ENCODE data around the gene VPS33A.

The VPS33A gene

DNA sequence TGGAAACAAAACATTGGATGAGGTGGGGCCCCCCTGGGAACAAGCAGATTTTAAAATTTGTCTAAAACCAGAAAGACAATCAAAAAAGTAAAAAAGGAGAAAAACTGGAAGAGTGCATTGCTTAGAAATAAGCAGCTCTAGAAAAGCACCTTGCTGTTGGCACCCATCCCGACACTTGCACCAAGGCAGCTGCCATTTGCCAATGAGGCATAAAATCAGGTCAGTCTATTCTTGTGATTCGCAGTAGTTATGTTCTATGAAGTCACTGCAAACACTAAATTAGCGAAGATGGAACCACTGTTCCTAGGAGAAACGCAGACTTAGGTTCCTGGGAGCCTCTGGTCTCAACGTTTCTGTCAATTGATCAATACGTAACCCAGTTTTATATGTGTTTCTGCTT is 16.2 kb downstream of the VPS33A start:
- DNase-seq: no peak

DNA sequence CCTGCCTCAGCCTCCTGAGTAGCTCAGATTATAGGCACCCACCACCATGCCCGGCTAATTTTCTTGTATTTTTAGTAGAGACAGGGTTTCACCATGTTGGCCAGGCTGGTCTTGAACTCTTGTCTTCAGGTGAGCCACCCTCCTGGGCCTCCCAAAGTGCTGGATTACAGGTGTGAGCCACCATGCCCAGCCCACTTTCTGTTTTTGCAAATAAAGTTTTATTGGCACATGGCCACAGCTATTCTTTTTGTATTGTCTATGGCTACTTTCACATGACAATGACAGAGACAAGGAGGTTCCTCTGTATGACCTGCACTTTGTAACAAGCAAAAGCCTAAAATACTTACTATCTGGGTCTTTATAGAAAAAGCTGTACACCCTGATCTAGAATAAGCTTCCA is 20.7 kb downstream of the VPS33A start:
- no peak for DNase-seq

DNA sequence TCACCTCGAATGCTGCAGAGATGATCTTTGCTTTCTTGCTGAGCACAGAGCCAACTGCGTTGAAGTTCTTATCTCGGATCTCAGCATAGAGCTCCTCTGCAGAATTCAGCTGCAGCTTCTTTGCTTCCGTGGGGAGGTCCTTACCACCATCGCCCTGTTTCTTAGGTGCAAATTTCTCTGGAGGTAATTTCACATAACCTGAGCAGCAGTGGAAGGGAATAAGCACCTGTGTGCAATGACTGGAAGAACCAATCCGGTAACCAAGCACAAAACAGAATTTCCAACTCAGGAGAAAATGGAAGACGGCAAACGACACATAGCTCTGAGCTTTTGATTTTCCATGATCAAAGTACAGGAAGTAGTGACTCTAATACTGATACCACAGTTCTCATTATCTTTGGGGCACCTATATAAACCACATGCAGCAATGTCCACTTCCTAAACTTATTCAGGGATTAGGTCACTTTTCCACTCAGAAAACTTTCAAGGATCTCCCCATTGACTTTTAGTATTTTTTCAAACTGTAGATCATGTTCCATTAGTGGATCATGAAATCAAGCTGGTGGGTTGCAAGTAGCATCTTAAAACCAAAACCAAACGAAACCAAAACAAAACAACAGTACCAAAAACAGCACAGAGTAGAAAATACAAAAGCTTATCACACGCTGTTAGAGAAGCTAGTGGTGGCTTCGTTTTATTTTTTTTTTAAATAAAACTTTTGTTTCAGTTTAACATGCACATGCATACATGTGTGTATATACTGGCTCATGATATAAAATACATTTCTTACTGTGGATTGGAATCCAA is 21.5 kb downstream of the VPS33A start:
- DNase-seq: no peak

DNA sequence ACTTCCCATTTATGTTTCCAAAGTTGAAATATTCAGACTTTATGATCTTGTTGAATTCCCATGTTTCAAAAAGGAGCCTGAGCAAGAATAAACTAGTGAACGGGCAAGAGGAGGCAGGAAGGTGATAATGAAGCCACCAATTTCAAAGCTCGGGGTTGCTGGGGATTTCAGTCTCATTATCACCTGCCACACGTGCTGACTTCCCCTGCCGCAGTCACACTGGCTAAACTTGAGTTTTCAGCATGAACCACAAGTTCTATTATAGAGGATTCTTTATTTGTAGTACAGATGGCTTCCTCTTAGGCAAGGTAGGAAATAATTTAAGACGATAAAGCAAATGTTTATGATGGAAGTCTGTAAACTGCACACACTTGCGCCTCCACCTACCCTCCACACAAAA is 22.3 kb downstream of the VPS33A start:
- DNase-seq: no peak

DNA sequence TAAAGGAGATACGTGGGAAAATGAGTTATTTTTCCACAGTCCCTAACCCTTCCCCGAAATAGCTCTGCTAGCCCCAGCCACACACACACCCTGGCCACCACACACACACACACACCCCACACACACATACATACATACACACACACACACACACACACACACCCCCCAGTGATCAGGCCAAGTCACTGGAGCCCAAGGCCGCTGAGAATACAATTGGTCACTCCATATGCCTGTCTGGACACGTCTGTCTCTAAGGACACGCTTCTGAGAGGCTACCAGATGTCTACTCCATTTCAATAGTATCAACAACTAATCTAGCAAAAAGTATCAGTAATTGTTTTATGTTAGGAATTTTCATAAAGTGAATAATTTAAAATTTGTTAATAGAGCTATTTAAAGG is 27.4 kb downstream of the VPS33A start:
- DNase-seq: no peak

DNA sequence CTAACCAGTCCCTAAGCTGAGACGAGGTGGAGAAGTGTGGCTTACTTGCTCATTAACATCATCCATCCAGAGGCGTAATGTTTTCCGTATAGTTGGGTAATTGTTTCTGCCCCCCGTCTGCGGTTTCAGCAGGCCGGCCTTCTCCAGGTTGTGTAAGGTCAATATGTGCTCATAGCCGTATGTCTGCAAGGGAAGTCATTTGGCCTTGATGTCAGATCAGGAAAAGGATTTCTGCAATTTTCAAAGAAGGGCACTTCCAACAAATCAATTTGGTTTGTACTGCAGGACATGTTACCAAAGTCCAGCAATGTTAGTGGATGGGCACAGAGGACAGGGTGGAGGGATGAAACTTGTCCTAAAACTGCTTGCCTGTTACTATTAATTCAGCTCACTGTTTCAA is 30.6 kb downstream of the VPS33A start:
- DNase-seq: no peak

DNA sequence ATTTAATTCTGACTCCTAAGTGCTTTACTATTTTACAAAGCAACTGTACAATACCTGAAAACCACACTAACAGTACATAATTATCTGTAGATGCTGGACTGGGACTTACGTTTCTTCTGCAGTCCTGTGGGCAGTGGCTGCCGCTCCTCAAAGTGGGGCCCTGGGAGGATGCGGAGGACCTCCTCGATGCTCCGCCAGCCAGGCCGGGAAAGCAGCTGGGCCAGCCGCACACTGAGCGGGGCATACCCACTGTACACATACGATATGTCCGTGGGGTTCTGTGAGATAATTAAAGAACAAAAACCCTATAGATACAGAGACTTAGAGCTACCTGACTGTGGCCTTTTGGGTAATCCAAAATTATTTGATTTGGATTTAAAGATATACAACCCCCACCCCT is 33.6 kb downstream of the VPS33A start:
- DNase-seq: no peak

DNA sequence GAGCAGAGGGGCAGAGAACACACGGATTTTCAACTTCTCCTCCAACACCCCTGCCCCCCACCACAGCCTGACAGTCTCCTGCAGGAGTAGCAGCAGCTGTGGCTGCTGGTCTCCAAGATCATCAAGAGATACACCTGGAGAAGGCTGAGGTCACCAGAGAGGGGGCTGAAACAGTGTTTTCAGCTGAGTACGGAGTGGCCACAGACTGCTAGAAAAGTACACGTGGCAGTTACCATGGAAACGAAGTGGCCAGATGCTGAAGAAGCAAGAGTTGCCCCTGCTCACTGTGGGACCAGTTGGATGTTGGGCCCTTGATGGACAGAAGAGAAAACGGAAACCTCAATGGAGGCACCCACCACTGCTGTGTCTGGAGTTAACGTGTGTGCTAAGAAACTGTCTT is 35.5 kb downstream of the VPS33A start:
- DNase-seq: no peak

DNA sequence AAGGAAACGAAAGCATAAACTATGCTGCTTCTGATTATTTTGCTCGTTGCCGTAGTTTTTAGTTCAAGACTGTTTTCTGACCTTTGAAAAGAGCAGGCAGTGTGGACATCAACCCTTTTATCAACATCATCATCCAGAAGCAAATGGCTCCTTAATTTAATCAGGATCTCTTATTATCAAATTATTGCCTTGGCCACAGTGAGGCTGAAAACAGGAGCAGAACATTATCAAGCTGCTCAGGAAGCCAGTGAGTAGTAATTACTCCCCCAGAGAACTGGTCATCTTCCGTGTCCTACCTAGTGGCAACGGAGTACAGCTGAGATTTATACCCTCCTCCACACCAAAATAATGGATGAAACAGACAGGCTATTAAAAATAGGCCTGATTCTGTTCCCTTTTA is 38.2 kb downstream of the VPS33A start:
- DNase-seq: no peak

DNA sequence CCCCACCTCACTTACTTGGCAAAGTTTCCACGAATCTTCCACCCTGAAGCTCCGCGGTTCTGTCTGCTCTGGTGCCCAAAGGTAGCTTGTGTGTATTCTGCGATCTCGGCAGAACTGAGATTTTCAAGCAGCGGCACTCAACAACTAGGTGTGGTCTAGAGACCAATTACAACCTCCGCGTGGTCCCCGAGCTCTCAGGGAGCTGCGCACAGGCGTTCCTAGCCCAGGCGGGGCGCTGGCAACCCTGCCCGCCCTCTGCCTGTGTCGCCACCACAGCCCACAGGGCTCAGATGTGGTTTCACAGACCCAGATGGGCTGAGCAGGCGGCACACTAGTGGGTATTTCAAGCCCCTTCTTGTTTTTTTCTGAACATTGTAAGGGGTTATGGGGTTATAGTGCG is 39.0 kb downstream of the VPS33A start:
- no peak for DNase-seq

DNA sequence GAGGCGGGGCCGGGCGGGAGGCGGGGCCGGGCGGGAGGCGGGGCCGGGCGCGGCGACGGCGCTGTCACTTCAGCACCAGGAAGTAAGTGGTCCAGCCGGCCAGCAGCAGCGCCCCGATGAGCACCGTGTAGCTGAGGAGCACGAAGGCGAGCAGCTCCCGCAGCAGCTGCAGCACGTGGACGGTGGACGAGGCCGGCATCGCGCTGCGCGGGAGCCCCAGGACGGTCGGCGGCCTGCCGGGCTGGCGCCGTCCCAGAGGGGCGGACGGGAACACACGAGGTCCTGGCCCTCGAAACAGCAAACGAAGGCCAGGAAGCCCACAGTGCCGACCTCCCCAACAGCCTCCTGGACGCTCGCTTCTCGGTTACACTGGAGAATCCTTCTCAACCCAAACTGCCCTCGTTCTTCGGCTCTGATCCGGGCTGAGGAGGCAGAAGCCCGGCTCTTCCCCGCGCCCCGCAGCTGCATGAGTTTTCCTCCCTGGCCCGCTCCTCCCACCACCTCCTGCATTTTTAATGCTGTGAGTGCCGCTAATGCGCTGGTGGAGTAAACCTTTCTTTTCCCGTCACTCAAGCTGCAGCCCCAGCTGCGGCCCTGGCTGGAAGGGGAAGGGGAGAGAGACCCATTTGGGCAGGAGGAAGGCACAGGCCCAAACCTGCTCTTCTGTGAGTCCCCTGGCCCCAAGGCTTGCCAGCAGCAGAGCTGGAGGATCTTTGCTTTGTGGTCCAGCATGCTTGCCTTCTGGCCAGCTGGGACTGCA is 39.7 kb downstream of the VPS33A start:
- no peak for DNase-seq

DNA sequence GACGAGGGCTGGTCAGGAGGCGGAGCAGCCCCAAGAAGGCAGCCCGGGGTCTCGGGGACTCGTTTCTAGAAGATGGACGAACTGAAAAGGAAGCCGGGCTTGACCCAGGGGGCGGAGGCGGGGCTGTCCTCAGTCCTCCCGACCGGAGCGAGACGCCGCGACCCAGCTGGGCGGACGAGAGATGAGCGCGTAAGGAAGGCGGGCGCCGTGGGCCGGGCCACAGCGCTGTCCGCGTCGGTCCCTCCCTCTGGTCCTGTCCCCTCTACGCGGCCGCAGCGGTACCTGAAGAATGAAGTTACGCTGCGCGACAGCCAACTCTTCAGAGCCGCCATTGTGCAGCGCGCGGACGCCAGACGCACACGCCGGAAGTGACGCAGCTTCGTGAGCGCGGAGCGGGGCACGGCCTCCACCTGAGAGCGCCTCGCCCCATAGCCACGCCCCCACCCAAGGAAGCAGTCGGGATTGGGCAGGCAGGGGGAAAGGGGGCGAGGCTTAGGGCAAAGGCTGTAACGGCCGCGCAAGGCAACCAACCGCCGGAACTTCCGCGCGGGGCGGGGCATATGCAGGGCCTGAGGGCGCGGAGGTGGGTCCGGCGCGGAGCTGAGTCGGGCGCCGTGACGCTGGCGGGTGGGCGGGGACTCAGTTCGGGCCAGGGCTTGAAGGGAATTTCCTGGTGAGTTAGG is 40.5 kb downstream of the VPS33A start, which contains the start of gene DIABLO:
Gene DIABLO, minus strand, starts transcription at position 370 of the 683 bp plus-strand sequence. Its CDS starts 38 bp downstream, at position 332.
- DNase-seq: peak; percentile 100

DNA sequence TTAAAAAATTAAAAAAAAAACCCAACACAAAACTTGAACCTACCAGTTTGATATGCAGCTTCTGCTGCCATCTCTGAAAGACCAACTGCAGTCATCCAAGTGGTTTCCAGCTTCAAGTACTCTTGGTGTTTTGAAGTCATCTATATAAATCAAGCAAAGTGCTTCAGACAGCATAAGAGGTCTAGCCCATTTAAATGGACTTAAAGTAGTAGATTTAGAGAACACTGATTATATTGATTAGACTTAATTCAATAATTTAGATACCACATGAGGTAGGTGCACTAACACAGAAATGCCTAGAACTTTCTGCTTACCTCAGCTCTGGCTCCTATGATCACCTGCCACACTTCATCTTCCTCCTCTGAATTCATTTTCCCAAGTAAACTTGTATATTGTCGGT is 49.8 kb downstream of the VPS33A start:
- no peak for DNase-seq

DNA sequence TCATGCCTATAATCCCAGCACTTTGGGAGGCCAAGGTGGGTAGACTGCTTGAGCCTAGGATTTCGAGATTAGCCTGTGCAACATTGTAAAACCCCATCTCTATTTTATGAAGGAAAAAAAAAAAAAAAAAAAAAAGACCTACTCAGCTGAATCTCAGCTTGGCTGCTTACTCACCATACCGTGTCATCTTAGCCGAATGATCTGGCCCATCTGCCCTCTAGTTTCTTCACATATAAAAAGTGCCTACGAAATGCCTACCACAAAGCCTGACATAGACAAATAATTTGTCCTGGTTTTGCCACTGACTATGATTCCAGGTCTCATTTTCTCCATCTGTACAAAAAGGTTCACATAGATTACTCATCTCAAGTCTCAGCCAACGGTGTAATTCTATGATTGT is 50.5 kb downstream of the VPS33A start:
- no peak for DNase-seq

DNA sequence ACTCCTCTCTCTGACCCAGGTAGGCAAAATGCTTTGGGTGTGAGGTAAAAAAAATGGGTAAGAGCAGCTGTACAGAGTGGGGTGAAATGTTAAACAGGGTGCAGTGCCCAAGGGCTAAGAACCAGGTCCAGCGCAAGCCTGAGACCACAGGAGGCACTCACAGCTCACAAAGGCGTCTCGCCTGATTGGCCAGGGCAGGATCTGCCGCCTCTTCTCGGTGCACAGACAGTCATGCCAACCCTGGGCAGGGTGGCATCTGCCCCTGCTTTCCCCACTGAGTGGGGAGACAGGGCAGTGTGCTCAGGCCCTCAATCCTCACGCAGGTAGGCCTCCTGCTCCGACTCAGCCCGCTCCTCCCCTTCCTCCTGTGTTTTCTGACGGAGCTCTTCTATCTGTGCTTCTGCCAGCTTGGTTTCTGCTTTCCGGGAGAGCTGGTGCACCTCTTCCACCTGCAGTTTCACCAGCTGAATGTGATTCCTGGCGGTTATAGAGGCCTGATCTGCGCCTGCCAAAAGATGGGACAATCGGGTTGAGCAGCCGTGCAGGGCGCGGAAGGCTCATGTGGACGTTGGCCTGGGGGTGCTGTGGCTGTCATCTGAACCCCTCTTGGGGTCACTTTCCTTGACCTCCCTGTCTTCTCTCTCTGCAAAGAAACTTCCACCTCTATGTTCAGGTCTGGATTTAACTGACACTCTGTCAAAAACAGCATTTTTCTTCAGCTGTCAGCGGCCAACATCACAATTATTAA is 58.0 kb downstream of the VPS33A start:
- no peak for DNase-seq

DNA sequence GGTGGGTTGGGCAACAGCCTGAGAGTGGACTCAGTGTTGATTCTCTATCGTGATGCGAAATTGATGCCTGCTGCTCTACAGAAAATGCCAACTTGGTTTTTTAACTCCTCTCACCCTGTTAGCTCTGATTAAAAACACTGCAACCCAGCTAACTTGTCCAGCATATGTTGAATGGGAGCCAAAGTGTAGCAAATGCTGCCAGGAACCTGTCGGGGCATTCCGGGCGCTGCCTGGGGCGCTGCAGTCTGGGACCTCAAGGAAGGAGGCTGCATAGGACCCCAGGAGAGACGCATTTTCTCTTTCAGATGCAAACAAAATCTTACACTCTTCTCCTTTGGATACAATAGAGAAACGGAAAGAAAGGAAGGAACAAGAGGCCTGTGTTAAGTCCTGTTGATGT is 58.9 kb downstream of the VPS33A start:
- no peak for DNase-seq

DNA sequence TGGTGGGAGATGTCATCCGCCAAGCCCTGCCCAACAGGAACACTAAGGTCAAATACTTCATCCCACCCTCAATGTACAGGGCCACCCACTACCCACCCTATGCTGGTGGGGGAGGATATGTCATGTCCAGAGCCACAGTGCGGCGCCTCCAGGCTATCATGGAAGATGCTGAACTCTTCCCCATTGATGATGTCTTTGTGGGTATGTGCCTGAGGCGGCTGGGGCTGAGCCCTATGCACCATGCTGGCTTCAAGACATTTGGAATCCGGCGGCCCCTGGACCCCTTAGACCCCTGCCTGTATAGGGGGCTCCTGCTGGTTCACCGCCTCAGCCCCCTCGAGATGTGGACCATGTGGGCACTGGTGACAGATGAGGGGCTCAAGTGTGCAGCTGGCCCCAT is 59.3 kb downstream of the VPS33A start:
- DNase-seq: peak; percentile 54

DNA sequence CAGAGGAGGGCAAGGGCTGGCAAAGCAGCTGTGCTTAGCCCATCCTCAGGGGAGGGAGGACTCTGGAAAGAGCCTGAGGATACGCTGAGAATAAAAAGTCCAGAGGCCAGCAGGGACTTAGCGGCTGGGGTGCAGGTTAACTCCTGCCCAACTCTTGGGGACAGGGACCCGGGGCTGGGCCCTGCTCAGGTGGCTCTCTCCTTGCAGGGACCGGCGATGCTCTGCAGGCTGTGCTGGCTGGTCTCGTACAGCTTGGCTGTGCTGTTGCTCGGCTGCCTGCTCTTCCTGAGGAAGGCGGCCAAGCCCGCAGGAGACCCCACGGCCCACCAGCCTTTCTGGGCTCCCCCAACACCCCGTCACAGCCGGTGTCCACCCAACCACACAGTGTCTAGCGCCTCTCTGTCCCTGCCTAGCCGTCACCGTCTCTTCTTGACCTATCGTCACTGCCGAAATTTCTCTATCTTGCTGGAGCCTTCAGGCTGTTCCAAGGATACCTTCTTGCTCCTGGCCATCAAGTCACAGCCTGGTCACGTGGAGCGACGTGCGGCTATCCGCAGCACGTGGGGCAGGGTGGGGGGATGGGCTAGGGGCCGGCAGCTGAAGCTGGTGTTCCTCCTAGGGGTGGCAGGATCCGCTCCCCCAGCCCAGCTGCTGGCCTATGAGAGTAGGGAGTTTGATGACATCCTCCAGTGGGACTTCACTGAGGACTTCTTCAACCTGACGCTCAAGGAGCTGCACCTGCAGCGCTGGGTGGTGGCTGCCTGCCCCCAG is 60.0 kb downstream of the VPS33A start:
- peak; percentile 64 for DNase-seq

DNA sequence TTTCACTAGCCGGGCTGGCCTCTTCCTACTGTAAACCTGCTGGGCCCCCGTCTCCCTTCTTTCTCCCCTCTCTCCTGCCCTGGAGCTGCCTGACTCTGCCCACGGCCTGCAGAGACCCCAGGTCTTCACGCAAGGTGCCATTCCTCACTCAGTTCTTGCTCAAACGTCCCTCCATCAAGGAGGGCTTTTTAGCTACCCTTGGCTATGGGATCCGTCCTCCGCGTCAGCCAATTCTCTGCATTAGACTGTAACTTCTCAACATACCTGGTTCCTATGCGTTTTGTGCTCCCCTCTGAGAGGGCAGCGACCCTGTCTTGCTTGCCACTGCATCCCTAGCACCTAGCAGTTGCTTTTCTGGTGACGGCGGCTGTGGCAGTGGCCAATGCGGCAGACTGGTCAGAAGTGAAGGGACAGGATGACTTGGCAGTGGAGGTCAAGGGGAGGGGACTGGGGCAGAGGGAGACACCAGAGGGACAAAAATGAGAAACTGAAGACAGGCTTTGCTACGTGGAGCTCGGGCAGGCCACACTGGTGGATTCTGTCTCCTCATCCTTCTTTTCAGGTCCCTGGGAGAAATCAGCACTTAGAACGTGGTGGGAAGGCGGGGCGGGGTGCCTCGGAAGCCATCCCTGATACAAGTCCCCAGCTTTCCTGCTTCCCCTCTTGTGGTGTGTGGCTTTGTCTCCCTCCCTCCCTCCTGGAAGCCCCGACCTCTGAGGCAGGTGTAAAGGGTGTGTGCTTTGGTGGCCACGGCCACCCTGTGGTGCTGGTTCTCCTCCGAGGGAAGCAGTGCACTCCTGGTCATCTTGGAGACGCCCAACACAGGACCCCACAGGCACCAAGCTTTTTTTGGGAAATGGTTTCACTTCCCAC is 61.0 kb downstream of the VPS33A start:
- peak; percentile 70 for DNase-seq

DNA sequence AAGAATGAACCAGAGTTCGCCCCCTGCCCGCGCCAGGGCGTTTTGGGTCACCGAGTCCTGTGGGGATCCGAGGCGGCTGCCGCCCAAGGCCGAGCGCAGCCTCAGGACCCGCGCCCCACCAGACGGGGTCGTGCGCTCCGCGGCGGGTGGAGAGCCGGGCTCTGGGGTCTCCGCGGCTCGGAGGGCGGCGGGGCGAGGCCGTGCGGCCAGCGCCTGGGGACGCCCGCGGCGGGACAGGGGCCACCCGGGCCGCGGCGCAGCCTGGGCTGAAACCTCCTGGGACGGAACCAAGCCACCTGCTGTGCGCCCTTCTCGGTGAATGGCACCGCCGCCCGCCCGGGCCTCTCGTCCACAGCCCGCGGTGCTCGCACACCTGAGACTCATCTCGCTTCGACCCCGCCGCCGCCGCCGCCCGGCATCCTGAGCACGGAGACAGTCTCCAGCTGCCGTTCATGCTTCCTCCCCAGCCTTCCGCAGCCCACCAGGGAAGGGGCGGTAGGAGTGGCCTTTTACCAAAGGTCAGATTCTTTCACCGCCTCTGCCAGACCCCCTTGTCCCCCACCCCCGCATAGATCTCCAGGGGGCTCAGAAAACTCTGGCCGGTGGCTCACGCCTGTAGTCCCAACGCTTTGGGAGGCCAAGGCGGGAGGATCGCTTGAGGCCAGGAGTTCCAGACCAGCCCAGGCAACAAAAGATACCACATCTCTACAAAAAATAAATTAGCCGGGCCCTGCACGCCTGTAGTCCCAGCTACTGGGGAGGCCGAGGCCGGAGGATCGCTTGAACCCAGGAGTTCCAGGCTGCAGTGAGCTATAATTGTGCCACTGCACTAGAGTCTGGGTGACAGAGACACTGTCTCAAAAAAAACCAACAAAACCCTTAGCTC is 61.9 kb downstream of the VPS33A start:
- DNase-seq: peak; percentile 75

Measured in islet precursor cell (in vitro differentiated cells).